ENCODE results near the gene ATP13A2. TPM values are rescaled to one million over a fixed set of nuclear protein-coding genes. Genes with fewer than 3 reads are reported as not detected.

The ATP13A2 gene
- total and polyA plus RNA-seq, 10 donors, result 13.7 to 83.9 (median 55.5) TPM

DNA sequence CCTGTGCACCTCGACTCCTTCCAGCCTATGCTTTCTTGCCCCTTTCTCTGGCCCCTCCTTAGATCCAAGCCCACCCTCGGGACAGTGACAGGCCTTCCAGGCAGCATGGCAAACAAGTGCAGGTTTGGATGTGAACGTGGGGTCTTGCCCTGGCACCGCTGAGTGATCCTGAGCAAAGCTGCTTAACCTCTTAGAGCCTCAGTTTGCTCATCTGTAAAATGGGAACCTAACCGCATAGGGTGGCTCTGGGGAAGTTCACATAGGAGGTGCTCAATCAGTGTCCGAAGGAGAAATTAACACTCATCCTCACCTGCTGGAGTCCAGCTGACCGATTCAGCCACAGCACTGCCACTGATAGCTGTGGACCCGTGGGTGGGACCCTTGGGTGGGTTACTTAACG lies 38.5 kb downstream of the ATP13A2 start:
- peaks cover 0 to 33% (median 8%) of the 10 kb centered on the region in 6 donors for H3K36me3 ChIP-seq
- H3K4me3 ChIP-seq, result no peak overlapping the region
- no peak overlapping the region for H3K27ac ChIP-seq
- WGBS, 5 donors, result 71 to 92% (median 87%) methylated on average over 6 to 9 of the region's 9 CpGs
- intact Hi-C loops (cut with DNase I; ENCODE audit: low total_unique reads), result no loop called here
- H3K27me3 ChIP-seq (replicated peaks in 1 of 7), result no peaks in the 10 kb centered on the region
- TF ChIP-seq, protein P1, sequence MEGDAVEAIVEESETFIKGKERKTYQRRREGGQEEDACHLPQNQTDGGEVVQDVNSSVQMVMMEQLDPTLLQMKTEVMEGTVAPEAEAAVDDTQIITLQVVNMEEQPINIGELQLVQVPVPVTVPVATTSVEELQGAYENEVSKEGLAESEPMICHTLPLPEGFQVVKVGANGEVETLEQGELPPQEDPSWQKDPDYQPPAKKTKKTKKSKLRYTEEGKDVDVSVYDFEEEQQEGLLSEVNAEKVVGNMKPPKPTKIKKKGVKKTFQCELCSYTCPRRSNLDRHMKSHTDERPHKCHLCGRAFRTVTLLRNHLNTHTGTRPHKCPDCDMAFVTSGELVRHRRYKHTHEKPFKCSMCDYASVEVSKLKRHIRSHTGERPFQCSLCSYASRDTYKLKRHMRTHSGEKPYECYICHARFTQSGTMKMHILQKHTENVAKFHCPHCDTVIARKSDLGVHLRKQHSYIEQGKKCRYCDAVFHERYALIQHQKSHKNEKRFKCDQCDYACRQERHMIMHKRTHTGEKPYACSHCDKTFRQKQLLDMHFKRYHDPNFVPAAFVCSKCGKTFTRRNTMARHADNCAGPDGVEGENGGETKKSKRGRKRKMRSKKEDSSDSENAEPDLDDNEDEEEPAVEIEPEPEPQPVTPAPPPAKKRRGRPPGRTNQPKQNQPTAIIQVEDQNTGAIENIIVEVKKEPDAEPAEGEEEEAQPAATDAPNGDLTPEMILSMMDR (IDR thresholded peaks at IDR 0.05 in 8 of 11, conservative IDR thresholded peaks at IDR 0.05 in 3 of 11), result no peak
- TF ChIP-seq POLR2AphosphoS5 (IDR thresholded peaks at IDR 0.05) (no peak), POLR2A (IDR thresholded peaks at IDR 0.05) (no peak)
- no peak for DNase-seq
- no peaks in the 10 kb centered on the region for H3K9me3 ChIP-seq
- no peaks in the 10 kb centered on the region for H3K4me1 ChIP-seq

GRCh38 chr1:16972189-16972895 lies 39.4 kb downstream of the ATP13A2 start:
- Histone ChIP-seq H3K9me3 (no peaks in the 10 kb centered on the region), H3K27me3 (replicated peaks in 1 of 7) (no peaks in the 10 kb centered on the region), H3K4me3 (no peak overlapping the region), H3K36me3 (peaks cover 0 to 42% (median 11%) of the 10 kb centered on the region in 6 donors), H3K27ac (no peak overlapping the region), H3K4me1 (no peaks in the 10 kb centered on the region)
- DNase-seq, result no peak
- intact Hi-C loops (cut with DNase I; ENCODE audit: low total_unique reads), result no loop called here
- 80 to 85% (median 84%) methylated on average over 11 of the region's 11 CpGs for WGBS, 5 donors
- TF ChIP-seq, protein P1 (IDR thresholded peaks at IDR 0.05 in 8 of 11, conservative IDR thresholded peaks at IDR 0.05 in 3 of 11), result no peak
- TF ChIP-seq POLR2AphosphoS5 (IDR thresholded peaks at IDR 0.05) (no peak), POLR2A (IDR thresholded peaks at IDR 0.05) (no peak)

DNA sequence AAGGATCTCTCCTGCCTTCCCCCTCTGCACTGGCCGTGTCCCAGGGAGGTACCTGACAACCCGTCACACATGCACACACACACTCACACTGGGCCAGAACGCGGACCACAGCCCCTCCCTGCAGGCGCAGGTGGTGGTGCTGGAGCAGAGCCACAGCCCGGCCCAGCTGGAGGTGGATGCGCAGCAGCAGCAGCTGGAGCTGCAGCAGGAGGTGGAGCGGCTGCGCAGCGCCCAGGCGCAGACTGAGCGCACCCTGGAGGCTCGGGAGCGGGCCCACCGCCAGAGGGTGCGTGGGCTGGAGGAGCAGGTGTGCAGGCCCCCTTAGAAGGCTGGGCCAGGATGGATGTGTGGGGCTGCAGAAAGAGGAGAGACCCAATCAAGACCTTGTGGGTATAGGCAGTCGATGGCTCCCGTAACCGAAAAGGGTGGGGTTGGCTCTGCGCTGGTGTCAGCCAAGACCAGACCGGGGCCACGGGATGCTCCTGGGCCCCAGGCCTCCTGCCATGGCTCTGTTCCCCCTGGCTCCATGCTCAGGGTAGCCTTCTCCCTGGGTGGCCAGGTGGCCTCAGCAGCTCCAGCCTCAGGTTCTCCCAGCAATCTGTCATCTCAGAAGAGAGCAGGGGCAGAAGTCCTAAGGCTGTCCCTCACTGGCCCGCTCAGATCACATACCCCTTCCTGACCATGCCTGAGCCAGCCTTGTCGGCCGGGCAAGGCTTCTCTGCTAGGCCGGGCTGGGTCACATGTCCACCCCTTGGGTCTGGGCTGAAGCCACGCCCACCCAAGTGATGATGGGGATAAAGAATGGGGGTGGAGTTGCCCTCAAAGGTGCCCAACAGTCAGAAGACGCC lies 40.2 kb downstream of the ATP13A2 start:
- H3K4me1 ChIP-seq, result no peaks in the 10 kb centered on the region
- no peak overlapping the region for H3K27ac ChIP-seq
- TF ChIP-seq POLR2AphosphoS5 (IDR thresholded peaks at IDR 0.05), result no peak
- TF ChIP-seq, protein P1 (IDR thresholded peaks at IDR 0.05 in 8 of 11, conservative IDR thresholded peaks at IDR 0.05 in 3 of 11), result no peak
- no peak for TF ChIP-seq POLR2A (IDR thresholded peaks at IDR 0.05)
- H3K9me3 ChIP-seq, result no peaks in the 10 kb centered on the region
- no peak overlapping the region for H3K4me3 ChIP-seq
- H3K27me3 ChIP-seq (replicated peaks in 1 of 7), result no peaks in the 10 kb centered on the region
- peaks cover 0 to 50% (median 12%) of the 10 kb centered on the region in 6 donors for H3K36me3 ChIP-seq
- no peak for DNase-seq
- 84 to 88% (median 87%) methylated on average over 22 to 28 of the region's 28 CpGs for WGBS, 5 donors
- intact Hi-C loops (cut with DNase I; ENCODE audit: low total_unique reads), result no loop called here

Data from spleen (tissue), 11 donors.